ENCODE results near the gene MYO1D.

MYO1D gene

DNA sequence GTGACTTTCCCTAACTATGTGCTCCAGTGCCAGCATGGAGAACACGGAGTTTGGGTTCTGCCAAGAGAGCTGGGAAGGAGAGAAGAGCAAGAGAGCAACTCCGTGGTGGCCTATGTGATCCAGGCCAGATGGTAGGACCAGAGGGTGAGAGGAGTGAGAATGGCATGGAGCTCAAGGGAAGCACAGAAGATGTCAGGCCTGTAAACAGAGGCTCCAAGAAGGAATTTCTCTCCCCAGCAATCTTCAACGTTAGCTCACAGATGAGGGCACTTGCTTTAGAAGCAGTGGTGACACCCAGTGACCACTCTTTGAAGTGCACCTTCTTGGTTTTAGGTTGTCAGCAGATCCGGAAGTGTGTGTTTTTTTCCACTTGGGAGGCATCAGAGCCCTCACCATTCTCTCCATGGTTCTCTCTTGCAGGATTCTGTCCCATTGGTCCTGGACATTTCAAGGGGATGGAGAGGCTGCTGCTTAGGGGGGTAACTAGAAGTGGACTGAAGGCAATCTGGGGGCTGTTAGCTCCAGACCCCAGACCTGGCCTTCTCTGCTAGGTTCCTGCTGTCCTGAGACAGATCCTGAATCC lies 33.0 kb upstream of the MYO1D start:
- Histone ChIP-seq H4K20me1 (ENCODE audit: insufficient read depth, low read length) (no peaks in the 10 kb centered on the region), H2AFZ (ENCODE audit: low read length) (peak overlapping the region; percentile 77), H3K4me2 (ENCODE audit: low read depth, low read length) (peak overlapping the region; percentile 3; the same call in 1 of the 2 replicates), H3K36me3 (replicated peaks; ENCODE audit: insufficient read depth, low read length) (no peaks in the 10 kb centered on the region), H3K9me3 (replicated peaks; ENCODE audit: insufficient read depth, low read length) (no peaks in the 10 kb centered on the region), H3K9me2 (replicated peaks; ENCODE audit: insufficient read depth, low read length) (no peaks in the 10 kb centered on the region), H3K4me1 (ENCODE audit: low read length) (peaks cover 6% of the 10 kb centered on the region), H3F3A (ENCODE audit: insufficient read depth, low read length) (no peaks in the 10 kb centered on the region), H3K79me2 (ENCODE audit: low read length) (no peaks in the 10 kb centered on the region), H3K27me3 (replicated peaks; ENCODE audit: insufficient read depth, low read length) (no peaks in the 10 kb centered on the region), H3K4me3 (ENCODE audit: low read length) (no peak overlapping the region), H3K9ac (ENCODE audit: low read length) (no peak overlapping the region), H3K27ac (ENCODE audit: low read length) (no peak overlapping the region)
- DNase-seq, result peak; percentile 80
- no peak for TF ChIP-seq EZH2 (optimal IDR thresholded peaks at IDR 0.05; ENCODE audit: low read depth, low read length)
- no peak for TF ChIP-seq EZH2phosphoT487 (IDR thresholded peaks at IDR 0.05; ENCODE audit: low read length)
- peak; percentile 88 for TF ChIP-seq CTCF (IDR thresholded peaks at IDR 0.05; ENCODE audit: low read length)

DNA sequence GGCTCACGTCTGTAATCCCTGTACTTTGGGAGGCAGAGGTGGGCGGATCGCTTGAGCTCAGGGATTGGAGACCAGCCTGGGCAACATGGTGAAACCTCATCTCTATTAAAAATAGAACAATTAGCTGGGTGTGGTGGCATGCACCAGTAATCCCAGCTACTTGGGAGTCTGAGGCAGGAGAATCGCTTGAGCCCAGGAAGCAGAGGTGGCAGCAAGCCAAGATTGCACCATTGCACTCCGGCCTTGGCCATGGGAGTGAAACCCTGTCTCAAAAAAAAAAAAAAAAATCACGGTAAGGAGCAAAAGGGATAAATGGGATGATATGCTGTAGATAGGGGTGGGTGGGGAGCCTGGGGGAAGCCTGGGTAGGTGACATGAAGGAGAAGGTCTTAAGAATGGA lies 30.7 kb upstream of the MYO1D start:
- Histone ChIP-seq H3K4me1 (ENCODE audit: low read length) (peaks cover 19% of the 10 kb centered on the region), H3K4me2 (ENCODE audit: low read depth, low read length) (no peak overlapping the region), H3K27ac (ENCODE audit: low read length) (no peak overlapping the region), H3K9me2 (replicated peaks; ENCODE audit: insufficient read depth, low read length) (no peaks in the 10 kb centered on the region), H3K79me2 (ENCODE audit: low read length) (no peaks in the 10 kb centered on the region), H4K20me1 (ENCODE audit: insufficient read depth, low read length) (no peaks in the 10 kb centered on the region), H3F3A (ENCODE audit: insufficient read depth, low read length) (no peaks in the 10 kb centered on the region), H3K27me3 (replicated peaks; ENCODE audit: insufficient read depth, low read length) (no peaks in the 10 kb centered on the region), H3K36me3 (replicated peaks; ENCODE audit: insufficient read depth, low read length) (no peaks in the 10 kb centered on the region), H3K4me3 (ENCODE audit: low read length) (no peak overlapping the region), H2AFZ (ENCODE audit: low read length) (no peak overlapping the region), H3K9ac (ENCODE audit: low read length) (no peak overlapping the region), H3K9me3 (replicated peaks; ENCODE audit: insufficient read depth, low read length) (no peaks in the 10 kb centered on the region)
- no peak for DNase-seq
- TF ChIP-seq EZH2 (optimal IDR thresholded peaks at IDR 0.05; ENCODE audit: low read depth, low read length) (no peak), CTCF (IDR thresholded peaks at IDR 0.05; ENCODE audit: low read length) (no peak), EZH2phosphoT487 (IDR thresholded peaks at IDR 0.05; ENCODE audit: low read length) (no peak)

- H3K4me1 ChIP-seq (ENCODE audit: low read length), result peaks cover 15% of the 10 kb centered on the region
- H3K9me3 ChIP-seq (replicated peaks; ENCODE audit: insufficient read depth, low read length), result no peaks in the 10 kb centered on the region
- no peak for DNase-seq
- no peak overlapping the region for H3K9ac ChIP-seq (ENCODE audit: low read length)
- H3K4me3 ChIP-seq (ENCODE audit: low read length), result no peak overlapping the region
- no peaks in the 10 kb centered on the region for H3K79me2 ChIP-seq (ENCODE audit: low read length)
- no peak overlapping the region for H3K4me2 ChIP-seq (ENCODE audit: low read depth, low read length)
- H3K27ac ChIP-seq (ENCODE audit: low read length), result no peak overlapping the region
- no peak overlapping the region for H2AFZ ChIP-seq (ENCODE audit: low read length)
- H3F3A ChIP-seq (ENCODE audit: insufficient read depth, low read length), result no peaks in the 10 kb centered on the region
- no peaks in the 10 kb centered on the region for H4K20me1 ChIP-seq (ENCODE audit: insufficient read depth, low read length)
- H3K27me3 ChIP-seq (replicated peaks; ENCODE audit: insufficient read depth, low read length), result no peaks in the 10 kb centered on the region
- no peak for TF ChIP-seq EZH2phosphoT487 (IDR thresholded peaks at IDR 0.05; ENCODE audit: low read length)
- no peak for TF ChIP-seq CTCF (IDR thresholded peaks at IDR 0.05; ENCODE audit: low read length)
- no peak for TF ChIP-seq EZH2 (optimal IDR thresholded peaks at IDR 0.05; ENCODE audit: low read depth, low read length)
- H3K9me2 ChIP-seq (replicated peaks; ENCODE audit: insufficient read depth, low read length), result no peaks in the 10 kb centered on the region
- no peaks in the 10 kb centered on the region for H3K36me3 ChIP-seq (replicated peaks; ENCODE audit: insufficient read depth, low read length)
Observed at GRCh38 chr17:32904891-32905290, 28.0 kb upstream of the MYO1D start.

Measured in MM.1S (cell line).